ENCODE data around the gene HDHD5.

Gene HDHD5

DNA sequence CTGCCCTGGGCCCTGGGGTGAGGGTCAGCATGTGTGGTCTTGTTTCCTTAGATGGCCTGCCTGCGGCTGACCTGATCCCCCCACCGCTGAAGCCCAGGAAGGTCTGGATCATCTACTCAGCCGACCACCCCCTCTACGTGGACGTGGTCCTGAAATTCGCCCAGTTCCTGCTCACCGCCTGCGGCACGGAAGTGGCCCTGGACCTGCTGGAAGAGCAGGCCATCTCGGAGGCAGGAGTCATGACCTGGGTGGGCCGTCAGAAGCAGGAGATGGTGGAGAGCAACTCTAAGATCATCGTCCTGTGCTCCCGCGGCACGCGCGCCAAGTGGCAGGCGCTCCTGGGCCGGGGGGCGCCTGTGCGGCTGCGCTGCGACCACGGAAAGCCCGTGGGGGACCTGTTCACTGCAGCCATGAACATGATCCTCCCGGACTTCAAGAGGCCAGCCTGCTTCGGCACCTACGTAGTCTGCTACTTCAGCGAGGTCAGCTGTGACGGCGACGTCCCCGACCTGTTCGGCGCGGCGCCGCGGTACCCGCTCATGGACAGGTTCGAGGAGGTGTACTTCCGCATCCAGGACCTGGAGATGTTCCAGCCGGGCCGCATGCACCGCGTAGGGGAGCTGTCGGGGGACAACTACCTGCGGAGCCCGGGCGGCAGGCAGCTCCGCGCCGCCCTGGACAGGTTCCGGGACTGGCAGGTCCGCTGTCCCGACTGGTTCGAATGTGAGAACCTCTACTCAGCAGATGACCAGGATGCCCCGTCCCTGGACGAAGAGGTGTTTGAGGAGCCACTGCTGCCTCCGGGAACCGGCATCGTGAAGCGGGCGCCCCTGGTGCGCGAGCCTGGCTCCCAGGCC, 50.6 kb downstream of the HDHD5 start:
- peaks cover 5% of the 10 kb centered on the region for H3K36me3 ChIP-seq (ENCODE audit: control insufficient read depth, insufficient read depth, low read length)

DNA sequence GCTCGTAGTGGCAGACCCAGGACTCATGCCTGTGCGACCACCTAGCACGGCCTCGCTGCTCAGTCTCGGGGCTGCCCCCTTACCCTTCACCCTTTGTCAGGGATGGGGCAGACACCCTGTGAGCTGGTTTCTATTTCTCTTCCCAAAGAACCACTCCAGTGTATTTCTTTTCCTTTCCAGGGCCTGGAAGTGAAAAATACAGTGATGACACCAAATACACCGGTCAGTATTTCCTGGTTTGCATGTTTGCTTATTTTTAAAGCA, 51.6 kb downstream of the HDHD5 start:
- Histone ChIP-seq H3K4me1 (ENCODE audit: control insufficient read depth, insufficient read depth, low read length) (peaks cover 3% of the 10 kb centered on the region), H3K27me3 (ENCODE audit: control insufficient read depth, insufficient read depth, low read length) (no peaks in the 10 kb centered on the region), H3K36me3 (ENCODE audit: control insufficient read depth, insufficient read depth, low read length) (peaks cover 5% of the 10 kb centered on the region), H3K4me3 (ENCODE audit: low read length) (no peak overlapping the region), H3K9ac (ENCODE audit: low read length) (no peak overlapping the region), H3K9me3 (ENCODE audit: control insufficient read depth, low read length) (no peaks in the 10 kb centered on the region)

More for the DNA sequence above, 50.6 kb downstream of the HDHD5 start:
- Histone ChIP-seq H3K4me3 (ENCODE audit: low read length) (no peak overlapping the region), H3K9ac (ENCODE audit: low read length) (no peak overlapping the region), H3K9me3 (ENCODE audit: control insufficient read depth, low read length) (no peaks in the 10 kb centered on the region), H3K27me3 (ENCODE audit: control insufficient read depth, insufficient read depth, low read length) (no peaks in the 10 kb centered on the region), H3K4me1 (ENCODE audit: control insufficient read depth, insufficient read depth, low read length) (peaks cover 3% of the 10 kb centered on the region)

DNA sequence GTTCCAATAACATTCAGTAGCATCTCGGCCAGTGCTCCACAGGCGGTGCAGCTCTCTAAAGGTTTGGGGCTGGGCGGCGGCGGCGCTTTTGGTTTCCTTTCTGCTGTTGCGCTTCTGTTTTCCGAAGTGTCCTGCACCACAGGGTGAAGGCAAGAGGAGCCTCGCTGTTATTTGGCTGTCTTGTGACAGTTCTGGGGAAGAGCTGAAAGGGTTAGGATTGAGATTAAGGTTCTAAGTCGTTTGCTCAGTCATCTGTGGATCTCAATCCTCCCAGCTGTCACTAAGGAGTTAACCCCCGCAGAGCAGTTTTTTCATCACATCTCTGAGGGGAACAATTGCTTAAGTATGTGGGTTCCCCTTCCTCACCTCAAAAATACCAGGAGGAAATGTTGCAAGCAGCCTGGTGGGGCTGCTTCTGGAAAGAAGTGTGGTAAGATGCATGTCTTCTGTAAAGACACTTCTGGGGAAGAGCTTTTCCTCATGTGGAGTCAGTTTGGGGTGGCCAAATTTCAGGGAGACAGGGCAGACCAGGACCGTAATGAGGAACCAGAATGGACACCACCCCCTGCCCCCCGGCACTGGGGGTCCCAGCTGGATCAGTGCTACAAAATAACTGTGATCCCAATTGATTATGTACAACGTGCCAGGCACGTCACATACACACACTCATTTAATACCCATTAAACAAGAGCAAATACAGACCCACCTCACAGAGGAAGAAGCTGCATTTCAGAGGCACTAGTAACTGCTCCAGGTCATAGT, 52.1 kb downstream of the HDHD5 start:
- H3K36me3 ChIP-seq (ENCODE audit: control insufficient read depth, insufficient read depth, low read length), result peaks cover 5% of the 10 kb centered on the region
- no peak overlapping the region for H3K4me3 ChIP-seq (ENCODE audit: low read length)
- H3K9me3 ChIP-seq (ENCODE audit: control insufficient read depth, low read length), result no peaks in the 10 kb centered on the region
- no peaks in the 10 kb centered on the region for H3K27me3 ChIP-seq (ENCODE audit: control insufficient read depth, insufficient read depth, low read length)
- no peak overlapping the region for H3K9ac ChIP-seq (ENCODE audit: low read length)
- H3K4me1 ChIP-seq (ENCODE audit: control insufficient read depth, insufficient read depth, low read length), result no peaks in the 10 kb centered on the region

DNA sequence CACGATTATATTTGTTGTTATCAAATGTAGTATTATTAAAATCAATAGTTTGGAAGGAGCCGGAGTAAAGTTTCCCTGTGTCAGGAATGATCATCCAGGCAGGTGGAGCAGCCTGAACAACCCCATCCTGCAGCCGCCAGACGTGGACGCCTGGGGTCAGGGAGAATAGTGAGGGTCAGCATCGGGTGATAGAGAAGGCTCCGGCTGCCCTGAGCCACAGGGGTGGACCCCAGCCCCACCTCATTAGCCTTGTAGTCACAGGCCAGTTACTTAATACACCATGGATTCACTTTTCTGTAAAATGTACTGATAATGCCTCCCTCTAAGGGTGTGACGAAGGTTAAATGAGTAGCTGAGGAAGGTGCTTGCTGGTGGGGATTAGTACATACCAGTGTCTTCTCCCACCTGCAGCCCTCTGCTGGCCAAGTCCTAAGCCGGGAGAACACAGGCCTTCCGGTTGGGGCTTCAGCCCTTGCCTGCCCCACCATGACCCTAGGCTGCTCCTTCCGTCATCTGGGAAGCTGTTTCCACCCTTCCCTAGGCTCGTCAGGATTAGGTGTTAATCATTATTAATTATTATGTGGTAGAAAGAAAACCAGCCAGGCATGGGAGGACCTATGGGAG, 52.8 kb downstream of the HDHD5 start:
- Histone ChIP-seq H3K9me3 (ENCODE audit: control insufficient read depth, low read length) (no peaks in the 10 kb centered on the region), H3K9ac (ENCODE audit: low read length) (no peak overlapping the region), H3K4me3 (ENCODE audit: low read length) (no peak overlapping the region), H3K4me1 (ENCODE audit: control insufficient read depth, insufficient read depth, low read length) (no peaks in the 10 kb centered on the region), H3K27me3 (ENCODE audit: control insufficient read depth, insufficient read depth, low read length) (no peaks in the 10 kb centered on the region), H3K36me3 (ENCODE audit: control insufficient read depth, insufficient read depth, low read length) (peaks cover 5% of the 10 kb centered on the region)

DNA sequence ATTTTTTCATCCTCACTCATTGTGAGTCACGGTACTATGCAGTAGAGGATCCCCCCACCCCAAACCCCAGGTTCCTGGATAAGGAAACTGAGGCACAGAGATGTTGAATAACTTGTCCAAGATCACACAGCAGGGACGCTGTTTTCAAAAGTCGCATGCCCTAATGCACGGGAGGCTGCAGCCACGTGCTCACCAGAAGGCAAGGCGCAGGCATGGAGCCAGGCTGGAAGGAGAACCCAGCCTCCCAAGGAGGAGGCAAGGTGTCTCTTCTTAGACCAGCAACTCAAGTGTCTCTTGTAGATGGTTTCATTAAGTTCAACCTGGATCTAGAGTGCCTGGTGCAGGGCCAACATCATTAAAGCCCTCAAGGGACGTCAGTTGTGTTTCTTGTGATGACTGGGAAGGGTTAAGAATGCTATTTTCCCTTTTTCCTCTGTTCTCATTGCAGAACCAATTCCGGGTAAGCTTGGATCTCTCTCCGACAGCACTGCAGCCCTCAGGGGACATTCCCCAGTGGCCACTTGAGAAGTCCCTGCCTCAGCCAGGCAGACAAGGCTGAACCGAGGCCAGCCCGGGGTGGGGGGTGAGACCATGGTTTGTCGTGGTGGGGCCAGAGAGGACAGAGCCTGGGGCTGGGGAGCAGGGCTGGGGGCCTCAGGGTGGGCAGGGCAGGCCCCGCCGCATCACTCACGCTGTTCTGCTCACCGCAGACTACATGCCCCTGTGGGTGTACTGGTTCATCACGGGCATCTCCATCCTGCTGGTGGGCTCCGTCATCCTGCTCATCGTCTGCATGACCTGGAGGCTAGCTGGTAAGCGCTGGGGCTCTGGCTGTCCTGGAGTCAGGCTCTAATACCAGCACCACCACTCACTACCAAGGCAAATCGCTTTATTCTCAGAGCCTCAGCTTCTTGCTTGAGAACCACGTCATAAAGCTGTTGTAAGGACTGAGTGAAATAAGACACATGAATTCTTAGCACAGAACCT, 53.6 kb downstream of the HDHD5 start:
- peaks cover 10% of the 10 kb centered on the region for H3K36me3 ChIP-seq (ENCODE audit: control insufficient read depth, insufficient read depth, low read length)
- H3K4me3 ChIP-seq (ENCODE audit: low read length), result no peak overlapping the region
- no peaks in the 10 kb centered on the region for H3K27me3 ChIP-seq (ENCODE audit: control insufficient read depth, insufficient read depth, low read length)
- H3K4me1 ChIP-seq (ENCODE audit: control insufficient read depth, insufficient read depth, low read length), result no peaks in the 10 kb centered on the region
- no peak overlapping the region for H3K9ac ChIP-seq (ENCODE audit: low read length)
- H3K9me3 ChIP-seq (ENCODE audit: control insufficient read depth, low read length), result no peaks in the 10 kb centered on the region

DNA sequence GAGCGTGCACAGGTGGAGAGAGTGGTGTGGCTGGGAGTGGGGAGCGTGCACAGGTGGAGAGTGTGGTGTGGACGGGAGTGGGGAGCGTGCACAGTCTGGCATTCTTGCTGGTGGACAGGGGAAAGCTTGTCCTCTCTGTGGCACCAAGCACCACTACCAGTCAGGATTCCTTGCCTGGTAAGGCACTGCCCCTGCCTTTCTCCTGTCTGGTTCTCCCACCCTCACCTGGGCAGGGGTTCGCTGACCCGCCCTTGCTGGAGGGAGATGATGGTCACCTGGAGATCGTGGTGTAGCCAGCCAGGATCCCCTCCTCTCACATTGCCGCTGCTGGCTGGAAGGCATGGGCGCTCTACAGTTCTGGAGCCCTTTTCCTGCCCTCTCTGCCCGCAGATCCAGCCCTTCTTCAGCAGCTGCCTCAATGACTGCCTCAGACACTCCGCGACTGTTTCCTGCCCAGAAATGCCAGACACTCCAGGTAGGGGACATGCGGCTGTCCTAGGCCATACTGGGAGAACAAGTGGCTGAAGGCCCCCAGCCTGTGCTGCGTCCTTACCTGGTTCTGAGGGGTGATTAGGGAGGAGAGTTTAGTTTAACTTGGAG, 54.6 kb downstream of the HDHD5 start:
- H3K4me1 ChIP-seq (ENCODE audit: control insufficient read depth, insufficient read depth, low read length), result no peaks in the 10 kb centered on the region
- H3K27me3 ChIP-seq (ENCODE audit: control insufficient read depth, insufficient read depth, low read length), result no peaks in the 10 kb centered on the region
- no peaks in the 10 kb centered on the region for H3K9me3 ChIP-seq (ENCODE audit: control insufficient read depth, low read length)
- no peak overlapping the region for H3K4me3 ChIP-seq (ENCODE audit: low read length)
- H3K9ac ChIP-seq (ENCODE audit: low read length), result no peak overlapping the region
- peaks cover 17% of the 10 kb centered on the region for H3K36me3 ChIP-seq (ENCODE audit: control insufficient read depth, insufficient read depth, low read length)

DNA sequence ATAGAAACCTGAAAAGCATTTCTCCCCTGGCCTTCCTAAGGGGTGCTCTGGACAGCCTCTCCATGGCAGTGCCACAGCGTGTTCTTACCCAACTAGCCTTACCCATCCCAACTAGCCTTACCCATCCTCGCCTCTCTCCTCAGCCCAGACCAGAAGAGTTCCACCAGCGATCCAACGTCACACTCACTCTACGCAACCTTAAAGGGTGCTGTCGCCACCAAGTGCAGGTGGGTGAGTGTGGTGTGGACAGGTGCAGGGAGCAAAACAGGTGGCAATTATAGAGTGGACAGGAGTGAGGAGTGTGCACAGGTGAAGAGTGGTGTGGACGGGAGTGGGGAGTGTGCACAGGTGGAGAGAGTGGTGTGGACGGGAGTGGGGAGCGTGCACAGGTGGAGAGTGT, 55.7 kb downstream of the HDHD5 start:
- no peak overlapping the region for H3K9ac ChIP-seq (ENCODE audit: low read length)
- no peaks in the 10 kb centered on the region for H3K4me1 ChIP-seq (ENCODE audit: control insufficient read depth, insufficient read depth, low read length)
- H3K9me3 ChIP-seq (ENCODE audit: control insufficient read depth, low read length), result no peaks in the 10 kb centered on the region
- peaks cover 27% of the 10 kb centered on the region for H3K36me3 ChIP-seq (ENCODE audit: control insufficient read depth, insufficient read depth, low read length)
- H3K4me3 ChIP-seq (ENCODE audit: low read length), result no peak overlapping the region
- H3K27me3 ChIP-seq (ENCODE audit: control insufficient read depth, insufficient read depth, low read length), result no peaks in the 10 kb centered on the region

DNA sequence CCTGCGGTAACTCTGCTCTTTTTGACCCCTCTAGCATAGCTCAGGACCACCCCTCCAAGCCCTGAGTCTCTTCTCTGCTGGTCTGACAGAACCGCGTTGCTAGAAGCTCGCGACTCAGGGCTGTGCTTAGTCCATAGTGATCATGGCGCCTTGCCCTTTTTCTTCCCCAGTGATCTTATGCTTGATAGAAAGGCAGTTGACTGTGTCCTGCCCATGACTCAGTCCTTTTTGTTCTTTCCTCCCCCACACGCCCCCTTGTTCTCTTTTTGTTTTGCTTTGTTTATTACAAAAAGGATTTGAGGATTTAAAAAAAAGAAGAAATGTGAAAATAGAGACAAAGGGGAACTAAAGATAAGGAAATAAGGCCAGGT, 56.8 kb downstream of the HDHD5 start:
- H3K36me3 ChIP-seq (ENCODE audit: control insufficient read depth, insufficient read depth, low read length), result peaks cover 27% of the 10 kb centered on the region
- no peaks in the 10 kb centered on the region for H3K27me3 ChIP-seq (ENCODE audit: control insufficient read depth, insufficient read depth, low read length)
- H3K9me3 ChIP-seq (ENCODE audit: control insufficient read depth, low read length), result no peaks in the 10 kb centered on the region
- H3K4me1 ChIP-seq (ENCODE audit: control insufficient read depth, insufficient read depth, low read length), result no peaks in the 10 kb centered on the region
- no peak overlapping the region for H3K9ac ChIP-seq (ENCODE audit: low read length)
- H3K4me3 ChIP-seq (ENCODE audit: low read length), result no peak overlapping the region

DNA sequence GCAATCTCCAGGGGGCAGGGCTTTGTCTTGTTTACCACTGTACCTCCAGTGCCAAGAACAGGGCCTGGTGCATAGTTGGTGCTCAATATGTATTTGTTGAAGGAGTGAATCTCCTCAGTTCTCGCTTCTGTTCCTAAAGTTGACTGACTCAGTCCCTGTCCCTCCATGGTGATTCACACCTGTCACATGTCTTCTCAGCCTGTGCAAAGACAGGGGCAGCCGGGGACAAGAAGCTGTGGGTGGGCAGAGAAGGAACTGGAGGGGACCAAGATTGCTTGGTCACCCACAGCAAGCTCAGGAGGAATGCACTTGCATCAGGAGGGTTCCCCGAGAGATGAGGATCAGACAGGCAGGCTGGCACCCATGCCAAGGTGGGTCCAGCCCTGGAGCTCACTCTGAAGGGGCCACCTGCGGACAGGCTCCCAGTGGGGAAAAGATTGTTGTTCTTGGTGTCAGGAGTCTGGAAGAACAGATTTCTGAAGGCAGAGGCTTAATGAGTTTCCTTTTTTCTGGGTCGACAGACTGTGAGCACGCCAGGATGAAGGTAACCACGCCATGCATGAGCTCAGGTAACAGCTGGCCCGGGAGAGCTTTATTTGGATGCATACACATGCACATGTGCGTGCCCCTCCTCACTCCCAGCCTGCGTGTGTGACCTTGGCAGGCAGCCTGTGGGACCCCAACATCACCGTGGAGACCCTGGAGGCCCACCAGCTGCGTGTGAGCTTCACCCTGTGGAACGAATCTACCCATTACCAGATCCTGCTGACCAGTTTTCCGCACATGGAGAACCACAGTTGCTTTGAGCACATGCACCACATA, 57.4 kb downstream of the HDHD5 start:
- Histone ChIP-seq H3K4me3 (ENCODE audit: low read length) (no peak overlapping the region), H3K9me3 (ENCODE audit: control insufficient read depth, low read length) (no peaks in the 10 kb centered on the region), H3K27me3 (ENCODE audit: control insufficient read depth, insufficient read depth, low read length) (no peaks in the 10 kb centered on the region), H3K9ac (ENCODE audit: low read length) (no peak overlapping the region), H3K36me3 (ENCODE audit: control insufficient read depth, insufficient read depth, low read length) (peaks cover 27% of the 10 kb centered on the region), H3K4me1 (ENCODE audit: control insufficient read depth, insufficient read depth, low read length) (no peaks in the 10 kb centered on the region)

DNA sequence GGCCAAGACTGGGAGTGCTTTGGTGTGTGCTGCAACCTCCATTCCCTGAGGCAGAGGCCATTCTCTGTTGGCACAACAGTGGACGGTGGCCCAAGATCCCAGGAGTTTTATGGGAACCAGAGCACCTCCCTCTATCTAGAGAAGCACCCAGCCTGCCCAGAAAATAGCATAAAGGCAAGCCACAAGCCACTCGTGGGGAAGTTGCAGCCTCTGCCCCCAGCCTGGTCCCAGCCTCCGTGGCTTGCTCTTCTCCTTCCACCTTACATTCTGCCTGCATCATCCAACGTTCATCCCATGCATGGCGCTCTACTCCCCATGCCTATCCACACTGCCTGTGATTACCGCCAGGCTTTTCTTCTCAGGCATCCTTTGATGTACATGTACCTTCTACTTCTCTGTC, 58.5 kb downstream of the HDHD5 start:
- no peaks in the 10 kb centered on the region for H3K27me3 ChIP-seq (ENCODE audit: control insufficient read depth, insufficient read depth, low read length)
- H3K36me3 ChIP-seq (ENCODE audit: control insufficient read depth, insufficient read depth, low read length), result peaks cover 27% of the 10 kb centered on the region
- no peaks in the 10 kb centered on the region for H3K9me3 ChIP-seq (ENCODE audit: control insufficient read depth, low read length)
- no peak overlapping the region for H3K9ac ChIP-seq (ENCODE audit: low read length)
- no peaks in the 10 kb centered on the region for H3K4me1 ChIP-seq (ENCODE audit: control insufficient read depth, insufficient read depth, low read length)
- H3K4me3 ChIP-seq (ENCODE audit: low read length), result no peak overlapping the region

DNA sequence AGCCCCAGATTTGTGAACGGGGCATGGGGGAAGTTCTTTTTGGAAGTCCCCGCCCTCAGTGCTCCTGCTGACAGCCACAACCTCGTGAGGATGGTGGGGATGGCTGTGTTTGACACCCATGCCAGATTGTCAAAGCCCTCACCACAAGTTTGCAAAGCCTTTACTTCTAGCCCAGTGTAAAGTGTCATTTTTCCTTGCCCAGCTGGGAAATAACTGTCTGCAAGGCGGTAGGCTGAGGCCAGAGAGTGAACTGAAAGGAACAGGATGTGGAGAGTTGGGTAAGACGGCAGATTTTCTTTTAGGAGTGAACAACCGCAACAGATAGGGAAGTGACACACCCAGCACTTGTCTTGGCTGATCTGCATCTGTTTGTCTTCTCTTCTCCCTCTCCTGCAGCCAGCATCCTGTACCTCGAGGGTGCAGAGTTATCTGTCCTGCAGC, 60.7 kb downstream of the HDHD5 start:
- Histone ChIP-seq H3K36me3 (ENCODE audit: control insufficient read depth, insufficient read depth, low read length) (peaks cover 22% of the 10 kb centered on the region), H3K27me3 (ENCODE audit: control insufficient read depth, insufficient read depth, low read length) (no peaks in the 10 kb centered on the region), H3K9ac (ENCODE audit: low read length) (no peak overlapping the region), H3K4me1 (ENCODE audit: control insufficient read depth, insufficient read depth, low read length) (no peaks in the 10 kb centered on the region), H3K9me3 (ENCODE audit: control insufficient read depth, low read length) (no peaks in the 10 kb centered on the region), H3K4me3 (ENCODE audit: low read length) (no peak overlapping the region)
